Activated CD8-positive, alpha-beta memory T cell treated with anti-CD3 and anti-CD28 coated beads, Interleukin-2, amount 50 U/mL, for 24 hours (primary cell): Measurements from ENCODE around the gene ZNF333.

Experiments
- DNase-seq: peaks from one replicate; pipeline ENCODE4 v3.0.0-alpha.2; 2020; ENCODE audit errors: extremely low read depth

Gene ZNF333

DNA sequence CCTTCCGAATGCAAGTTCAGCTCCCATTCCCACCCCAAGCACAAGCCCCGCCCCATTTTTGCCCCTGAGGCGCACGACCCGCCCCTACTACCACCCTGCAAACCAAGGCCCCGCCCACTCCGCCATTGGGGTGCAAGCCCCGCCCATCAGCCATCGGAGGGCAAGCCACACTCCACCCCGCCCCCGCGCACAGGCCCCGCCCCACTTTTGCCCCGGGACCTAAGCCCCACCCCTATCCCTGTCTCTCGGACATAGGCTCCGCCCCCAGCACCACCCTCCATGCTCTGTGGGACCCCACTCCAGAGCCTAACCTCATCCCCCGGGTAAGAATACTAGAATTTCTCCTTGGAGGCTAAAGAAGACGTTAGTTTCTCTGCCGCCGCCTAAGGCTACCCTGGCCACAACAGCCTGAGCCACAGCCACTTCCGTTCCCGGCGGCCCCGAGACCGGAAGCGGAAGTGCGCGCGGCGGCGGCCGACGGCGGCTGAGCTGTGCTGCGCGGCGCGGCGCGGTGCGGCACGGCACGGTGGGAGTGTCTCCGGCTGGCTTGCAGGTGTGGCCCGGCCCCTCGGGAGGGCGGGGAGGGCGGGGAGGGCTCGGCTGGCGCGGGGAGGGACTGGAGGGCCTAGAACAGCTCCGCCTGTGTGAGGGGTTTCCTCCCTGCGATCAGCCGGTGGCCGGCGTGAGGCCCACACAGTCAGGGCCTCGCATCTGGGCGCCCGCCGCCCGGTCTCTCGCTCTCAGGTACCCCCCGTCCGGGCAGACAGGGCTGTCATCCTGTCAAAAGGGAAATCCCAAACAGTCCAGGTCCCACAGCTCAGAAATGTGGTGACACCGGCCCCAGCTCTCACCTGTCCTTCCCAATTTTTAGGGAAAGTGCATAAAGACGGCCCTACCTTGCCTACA is at the start of gene ZNF333:
Gene ZNF333, plus strand, starts transcription at position 451 of the 906 bp plus-strand sequence. CDS start 3,444 bp downstream, outside the sequence.
- DNase-seq = peak; percentile 99

- DNase-seq = no peak
Measured at GRCh38 chr19:14648506-14648905, 41.3 kb upstream of the ZNF333 start.

GRCh38 chr19:14649020-14649419 is 40.8 kb upstream of the ZNF333 start:
- no peak for DNase-seq

GRCh38 chr19:14650161-14650560 is 39.7 kb upstream of the ZNF333 start:
- no peak for DNase-seq

- DNase-seq = no peak
Measured at GRCh38 chr19:14654786-14655560, 34.9 kb upstream of the ZNF333 start.

GRCh38 chr19:14655726-14656125 is 34.1 kb upstream of the ZNF333 start:
- no peak for DNase-seq

DNA sequence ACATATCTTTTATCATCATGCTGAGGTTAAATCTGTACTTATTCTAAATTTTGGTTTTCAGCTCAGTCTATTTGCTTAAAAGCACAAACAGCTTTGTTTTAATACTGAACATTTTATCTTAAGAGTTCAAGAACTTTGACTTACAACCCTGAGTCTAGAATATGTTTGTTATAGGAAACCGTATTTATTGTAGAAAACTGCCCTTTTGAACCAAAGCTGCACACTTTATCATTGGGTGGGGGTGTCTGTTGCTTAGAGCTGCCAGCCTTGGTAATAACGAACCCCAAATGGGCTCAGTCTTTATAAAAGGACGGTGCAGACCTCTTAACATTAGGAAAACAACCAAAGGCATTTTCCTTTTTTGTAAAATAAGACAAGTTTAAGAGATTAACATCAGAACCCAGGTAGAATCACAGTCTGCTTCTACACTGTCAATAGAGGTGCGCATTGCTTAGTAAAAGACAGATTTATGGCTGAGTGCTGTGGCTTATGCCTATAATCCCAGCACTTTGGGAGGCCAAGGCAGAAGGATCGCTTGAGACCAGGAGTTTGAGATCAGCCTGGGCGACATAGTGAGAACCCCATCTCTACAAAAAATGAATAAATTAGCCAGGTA is 29.9 kb upstream of the ZNF333 start:
- DNase-seq = no peak

GRCh38 chr19:14661372-14661924 is 28.4 kb upstream of the ZNF333 start:
- DNase-seq = no peak

GRCh38 chr19:14669940-14670339 is 19.9 kb upstream of the ZNF333 start:
- no peak for DNase-seq

- no peak for DNase-seq
Measured at GRCh38 chr19:14670408-14670807, 19.4 kb upstream of the ZNF333 start.

DNA sequence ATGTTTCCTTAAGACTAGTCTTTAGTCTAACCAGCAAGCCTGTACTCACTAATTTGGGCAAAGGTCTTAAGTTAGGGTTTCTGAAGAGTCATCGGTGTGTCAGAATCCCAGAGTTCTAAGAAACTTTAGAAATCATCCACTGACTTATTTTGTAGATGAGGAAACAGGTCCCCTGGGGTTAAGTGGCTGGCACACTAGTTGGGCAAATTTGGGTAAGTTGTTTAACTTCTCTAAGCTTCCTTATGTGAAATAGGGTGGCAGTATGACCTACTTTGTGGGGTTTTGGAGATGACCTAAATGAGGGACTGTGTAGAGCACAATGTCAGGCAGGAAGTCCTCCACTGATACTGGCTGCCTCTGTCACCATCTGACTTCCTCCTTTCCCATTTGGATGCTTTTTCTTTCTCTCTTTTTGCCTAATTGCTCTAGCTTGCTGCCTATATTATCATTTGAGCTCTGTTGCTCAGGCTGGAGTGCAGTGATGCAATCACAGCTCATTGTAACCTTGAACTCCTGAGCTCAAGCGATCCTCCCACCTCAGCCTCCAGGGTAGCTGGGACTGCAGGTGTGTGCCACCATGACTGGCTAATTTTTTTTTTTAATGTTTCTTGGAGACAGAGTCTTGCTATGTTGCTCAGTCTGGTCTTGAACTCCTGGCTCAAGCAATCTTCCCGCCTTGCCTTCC is 17.5 kb upstream of the ZNF333 start:
- DNase-seq = no peak

GRCh38 chr19:14673088-14673487 is 16.8 kb upstream of the ZNF333 start:
- DNase-seq = no peak

DNA sequence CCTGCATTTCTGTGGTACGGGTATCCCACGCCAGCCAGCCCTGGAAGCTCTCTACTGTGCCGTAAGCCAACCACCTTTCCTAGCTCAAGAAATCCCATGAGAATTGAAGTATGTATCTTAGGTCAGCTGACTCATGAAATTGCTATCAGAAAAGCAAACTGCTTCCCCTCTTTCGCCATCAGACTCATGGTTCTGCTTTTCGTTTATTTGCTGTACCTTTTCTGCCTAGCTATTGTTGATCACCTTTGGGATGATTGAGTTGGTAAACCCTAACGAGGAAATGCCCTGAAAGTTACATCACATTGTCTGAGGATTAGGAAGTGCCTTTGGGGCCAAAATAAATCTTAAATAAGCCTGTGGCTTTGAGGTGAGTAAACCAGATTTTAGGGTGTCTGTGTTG is 15.1 kb upstream of the ZNF333 start, which contains the start of gene ADGRE3:
Gene ADGRE3, minus strand, starts transcription at position 81 of the 400 bp plus-strand sequence. Its CDS starts 74 bp downstream, at position 7.
- no peak for DNase-seq

DNA sequence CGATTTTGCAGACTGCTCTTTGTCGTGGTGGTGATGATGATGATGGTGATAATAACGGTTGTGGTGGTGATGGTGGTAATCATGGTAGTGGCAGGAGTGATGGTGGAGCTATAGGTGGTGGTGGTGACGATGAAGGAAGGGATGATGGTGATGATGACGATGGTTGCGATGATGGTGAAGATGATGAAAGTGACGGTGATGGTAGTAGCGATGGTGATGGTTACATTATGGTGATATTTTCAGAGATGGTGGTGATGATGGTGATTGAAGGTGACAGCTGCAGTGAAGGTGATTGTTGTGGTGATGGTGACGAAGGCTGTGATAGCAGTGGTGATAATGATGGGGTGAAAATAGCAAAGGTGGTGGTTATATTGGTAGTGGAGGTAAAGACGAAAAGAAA is 13.1 kb upstream of the ZNF333 start:
- no peak for DNase-seq

DNA sequence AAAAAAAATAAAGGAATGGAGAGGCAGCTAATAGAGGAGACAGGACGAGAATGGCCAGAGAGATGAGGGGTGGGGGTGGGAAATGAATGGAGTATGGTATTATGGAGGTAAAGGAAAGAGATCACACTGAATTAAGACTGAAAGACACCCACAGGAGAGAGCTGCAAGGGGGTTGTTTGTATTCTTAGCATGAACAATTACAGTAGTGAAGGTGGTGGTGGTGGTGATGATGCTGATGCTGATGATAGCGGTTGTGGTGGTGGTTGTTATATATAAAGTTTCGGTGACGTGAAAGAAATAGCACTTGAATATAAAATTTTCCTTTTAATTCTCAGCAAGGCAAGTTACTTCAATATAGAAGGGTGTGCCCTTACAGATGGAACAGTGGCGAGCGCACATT is 12.4 kb upstream of the ZNF333 start:
- no peak for DNase-seq

DNA sequence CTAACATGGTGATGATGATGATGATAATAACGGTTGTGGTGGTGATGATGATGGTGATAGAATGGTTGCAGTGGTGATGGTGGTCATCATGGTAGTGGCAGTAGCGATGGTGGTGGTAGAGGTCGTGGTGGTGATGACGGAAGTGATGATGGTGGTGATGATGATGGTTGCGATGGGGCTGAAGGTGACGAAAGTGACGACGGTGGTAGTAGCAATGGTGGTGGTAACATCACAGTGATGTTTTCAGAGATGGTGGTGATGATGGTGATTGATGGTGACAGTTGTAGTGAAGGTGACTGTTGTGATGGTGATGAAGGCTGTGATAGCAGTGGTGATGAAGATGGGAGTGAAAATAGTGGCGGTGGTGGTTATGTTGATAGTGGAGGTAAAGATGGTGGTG is 11.6 kb upstream of the ZNF333 start:
- no peak for DNase-seq

GRCh38 chr19:14682084-14682483 is 7.8 kb upstream of the ZNF333 start:
- no peak for DNase-seq

- DNase-seq = no peak
Measured at GRCh38 chr19:14683439-14683838, 6.4 kb upstream of the ZNF333 start.

GRCh38 chr19:14686411-14686810 is 3.4 kb upstream of the ZNF333 start:
- no peak for DNase-seq

DNA sequence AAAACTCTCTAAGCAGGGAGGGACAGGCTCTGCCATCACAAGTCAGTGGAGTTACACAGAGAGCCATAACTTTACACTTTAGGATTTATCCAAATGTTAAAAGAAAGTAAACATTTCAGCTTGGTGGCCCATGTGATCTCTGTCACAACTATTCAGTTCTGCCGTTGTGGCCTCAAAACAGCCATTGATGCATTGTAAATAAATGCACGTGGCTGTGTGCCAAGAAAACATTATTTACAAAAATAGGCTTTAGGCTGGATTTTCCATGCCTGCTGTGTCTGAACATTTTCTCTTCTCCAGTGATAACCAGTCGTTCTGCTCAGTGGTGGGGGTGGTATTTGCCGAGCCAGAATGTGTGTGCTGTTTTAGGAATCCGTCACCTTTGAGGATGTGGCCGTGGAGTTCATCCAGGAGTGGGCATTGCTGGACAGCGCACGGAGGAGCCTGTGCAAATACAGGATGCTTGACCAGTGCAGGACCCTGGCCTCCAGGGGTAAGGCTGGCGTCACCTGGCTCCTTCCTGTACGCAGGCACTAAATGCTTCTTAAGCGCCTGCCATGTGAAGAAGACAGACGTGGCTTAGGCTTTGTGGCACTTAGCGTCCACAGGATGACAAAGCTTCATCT is 4.9 kb downstream of the ZNF333 start:
- DNase-seq = no peak

DNA sequence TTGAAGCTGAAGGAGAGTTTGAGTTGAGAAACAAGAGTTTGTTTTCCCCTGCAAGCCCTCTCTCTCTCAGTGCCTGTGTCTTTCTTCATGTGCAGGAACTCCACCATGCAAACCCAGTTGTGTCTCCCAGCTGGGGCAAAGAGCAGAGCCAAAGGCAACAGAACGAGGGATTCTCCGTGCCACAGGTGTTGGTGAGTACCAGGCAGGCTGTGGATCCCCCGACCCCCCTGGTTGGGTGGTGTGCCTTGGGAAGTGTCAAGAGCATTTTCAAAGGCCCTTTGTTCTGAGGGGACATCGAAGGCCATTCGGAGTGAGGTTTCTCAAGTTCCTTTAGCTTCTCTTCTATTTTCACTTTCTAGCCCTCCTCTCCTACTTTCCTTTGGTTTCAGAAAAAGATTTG is 5.6 kb downstream of the ZNF333 start:
- DNase-seq = no peak
